SH-SY5Y (cell line): ENCODE results near the gene RBM19.

Experiments
- GATA2 ChIP-seq: IDR thresholded peaks from 2 replicates; pipeline ENCODE4 v1.6.1; 2011; ENCODE audit warnings: mild to moderate bottlenecking, low read depth, low read length
- GATA3 ChIP-seq: IDR thresholded peaks from 2 replicates; pipeline ENCODE4 v1.6.1; 2011; ENCODE audit warnings: low read depth, mild to moderate bottlenecking, low read length, moderate library complexity

DNA sequence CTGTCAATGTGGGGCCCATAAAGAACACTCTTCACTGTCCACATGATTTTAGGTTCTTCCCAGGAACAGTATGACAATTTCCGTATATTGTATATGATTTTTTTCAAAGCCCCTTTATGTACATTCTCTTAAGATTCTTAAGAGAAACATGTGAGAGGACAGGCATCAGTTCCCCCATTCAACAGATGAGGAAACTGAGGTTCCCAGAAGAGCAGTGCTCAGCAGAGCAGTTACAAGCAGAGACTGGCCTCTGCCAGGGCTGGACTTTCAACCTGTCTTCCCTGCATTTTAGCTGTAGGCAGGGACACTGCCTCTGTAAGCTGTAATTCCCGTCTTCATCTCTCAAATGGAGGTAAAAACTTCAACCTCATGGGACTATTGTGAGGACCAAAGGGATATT, 77.7 kb downstream of the RBM19 start:
- TF ChIP-seq GATA2 (no peak), GATA3 (no peak)
